ENCODE measurements around the gene TRIM42.

The TRIM42 gene

GRCh38 chr3:140726066-140726465, 48.2 kb downstream of the TRIM42 start:
- Mint-ChIP-seq H3K9me3 (peaks cover 4% of the 10 kb centered on the region), H3K4me3 (no peak overlapping the region), H3K4me1 (no peaks in the 10 kb centered on the region), H3K27ac (no peak overlapping the region), H3K27me3 (peaks cover 2% of the 10 kb centered on the region), H3K36me3 (no peaks in the 10 kb centered on the region)

GRCh38 chr3:140727886-140728285, 50.0 kb downstream of the TRIM42 start:
- Mint-ChIP-seq H3K9me3 (peaks cover 4% of the 10 kb centered on the region), H3K27ac (no peak overlapping the region), H3K36me3 (no peaks in the 10 kb centered on the region), H3K4me3 (no peak overlapping the region), H3K4me1 (no peaks in the 10 kb centered on the region), H3K27me3 (peaks cover 2% of the 10 kb centered on the region)

- Mint-ChIP-seq H3K27me3 (peaks cover 7% of the 10 kb centered on the region), H3K4me3 (no peak overlapping the region), H3K9me3 (peaks cover 9% of the 10 kb centered on the region), H3K4me1 (no peaks in the 10 kb centered on the region), H3K36me3 (no peaks in the 10 kb centered on the region), H3K27ac (no peak overlapping the region)
Observed at GRCh38 chr3:140731440-140732119, 53.7 kb downstream of the TRIM42 start.

GRCh38 chr3:140733623-140734022, 55.8 kb downstream of the TRIM42 start:
- Mint-ChIP-seq H3K4me3 (no peak overlapping the region), H3K36me3 (no peaks in the 10 kb centered on the region), H3K27ac (no peak overlapping the region), H3K9me3 (peaks cover 9% of the 10 kb centered on the region), H3K4me1 (no peaks in the 10 kb centered on the region), H3K27me3 (peaks cover 11% of the 10 kb centered on the region)

- Mint-ChIP-seq H3K27ac (no peak overlapping the region), H3K27me3 (peaks cover 9% of the 10 kb centered on the region), H3K36me3 (no peaks in the 10 kb centered on the region), H3K4me1 (no peaks in the 10 kb centered on the region), H3K9me3 (peaks cover 9% of the 10 kb centered on the region), H3K4me3 (no peak overlapping the region)
Observed at GRCh38 chr3:140736863-140737460, 59.1 kb downstream of the TRIM42 start.

- Mint-ChIP-seq H3K27me3 (peaks cover 4% of the 10 kb centered on the region), H3K9me3 (no peaks in the 10 kb centered on the region), H3K4me3 (no peak overlapping the region), H3K4me1 (no peaks in the 10 kb centered on the region), H3K36me3 (no peaks in the 10 kb centered on the region), H3K27ac (no peak overlapping the region)
Observed at GRCh38 chr3:140742116-140742515, 64.3 kb downstream of the TRIM42 start.

GRCh38 chr3:140748171-140748570, 70.3 kb downstream of the TRIM42 start:
- peaks cover 2% of the 10 kb centered on the region for H3K27me3 Mint-ChIP-seq
- no peaks in the 10 kb centered on the region for H3K36me3 Mint-ChIP-seq
- no peak overlapping the region for H3K4me3 Mint-ChIP-seq
- no peaks in the 10 kb centered on the region for H3K9me3 Mint-ChIP-seq
- H3K27ac Mint-ChIP-seq: no peak overlapping the region
- H3K4me1 Mint-ChIP-seq: no peaks in the 10 kb centered on the region

- Mint-ChIP-seq H3K9me3 (no peaks in the 10 kb centered on the region), H3K27me3 (peaks cover 2% of the 10 kb centered on the region), H3K4me1 (no peaks in the 10 kb centered on the region), H3K36me3 (no peaks in the 10 kb centered on the region), H3K27ac (no peak overlapping the region), H3K4me3 (no peak overlapping the region)
Observed at GRCh38 chr3:140748903-140749302, 71.0 kb downstream of the TRIM42 start.
